Spleen (tissue), 11 donors: ENCODE data around the gene ODF2. TPM values are rescaled to one million over a fixed set of nuclear protein-coding genes. Genes with fewer than 3 reads are reported as not detected.

ENCODE experiments used
- DNase-seq: peaks from one replicate; pipeline ENCODE4 v3.0.0-alpha.2; 2020
- H3K27ac ChIP-seq, 8 donors: fragments of 200-600 bp; sonication (generic) in 7 of 8; 1 replicate in 4 of 8; 2 replicates in 4 of 8; pipeline versions ENCODE4 v1.5.0 to v1.8.0; 2016 to 2021; ENCODE audit warnings: inconsistent platforms in 4 of 8, mild to moderate bottlenecking in 4 of 8, moderate library complexity in 1 of 8
- H3K27me3 ChIP-seq, 7 donors: fragments of 200-600 bp; sonication (generic) in 6 of 7; replicated peaks in 1 of 7; 1 replicate in 4 of 7; 2 replicates in 3 of 7; pipeline versions ENCODE4 v1.5.0 to v1.8.0; 2016 to 2021; ENCODE audit warnings: inconsistent platforms in 3 of 7, mild to moderate bottlenecking in 1 of 7
- H3K36me3 ChIP-seq, 6 donors: fragments of 200-600 bp; sonication (generic) in 5 of 6; 1 replicate in 4 of 6; 2 replicates in 2 of 6; pipeline versions ENCODE4 v1.5.0 to v1.8.0; 2016 to 2021; ENCODE audit warnings: inconsistent platforms in 2 of 6
- H3K4me1 ChIP-seq, 6 donors: fragments of 200-600 bp; sonication (generic) in 5 of 6; 1 replicate in 3 of 6; 2 replicates in 3 of 6; pipeline versions ENCODE4 v1.5.0 to v1.8.0; 2016 to 2021; ENCODE audit warnings: inconsistent platforms in 3 of 6
- H3K4me3 ChIP-seq, 8 donors: fragments of 200-600 bp; sonication (generic) in 7 of 8; 1 replicate in 4 of 8; 2 replicates in 4 of 8; pipeline versions ENCODE4 v1.5.0 to v1.8.0; 2016 to 2021; ENCODE audit warnings: inconsistent platforms in 4 of 8, mild to moderate bottlenecking in 4 of 8, moderate library complexity in 2 of 8
- H3K9me3 ChIP-seq, 8 donors: fragments of 200-600 bp; sonication (generic) in 7 of 8; 1 replicate in 4 of 8; 2 replicates in 4 of 8; pipeline versions ENCODE4 v1.5.0 to v1.8.0; 2016 to 2021; ENCODE audit warnings: inconsistent platforms in 4 of 8
- POLR2A ChIP-seq, 3 donors: fragments of 450-650 bp; IDR thresholded peaks; one replicate each; pipeline ENCODE4 v1.5.1; 2017; ENCODE audit warnings: antibody characterized with exemption in 3 of 3, mild to moderate bottlenecking in 1 of 3
- POLR2AphosphoS5 ChIP-seq, 3 donors: sonication (generic); formaldehyde crosslinking; IDR thresholded peaks; one replicate each; pipeline ENCODE4 v1.5.1; 2017; ENCODE audit warnings: antibody characterized with exemption in 3 of 3
- WGBS, 5 donors: extraction: QIAGEN DNeasy Blood & Tissue Kit in 3 of 5; methylation state at CpG; one replicate each; pipeline versions ENCODE4 v1.1.5 to v1.1.7; 2013 to 2018; 5-methylcytosine and 5-hydroxymethylcytosine counted together
- intact Hi-C: fragments of 100-400 bp; cut with DNase I; formaldehyde crosslinking; loops from one replicate; pipeline ENCODE4 v1.15.0; 2023; ENCODE audit warnings: low total_unique reads
- polyA plus RNA-seq, 3 donors: library from polyadenylated mRNA; stranded (reverse); fragments of 200-250 nt; gene quantifications; one replicate each; pipeline ENCODE4 v1.2.1, GENCODE V29; 2013
- total RNA-seq, 7 donors: library from RNA; depleted of rRNA in 3 of 7; stranded (reverse); fragments of >200 nt in 3 of 7; fragmentation: NEBNext Ultra II Directional in 4 of 7; extraction: Animal tissue kit (Norgen Biotek cat#: 25700) in 4 of 7; gene quantifications; one replicate each; pipeline versions ENCODE4 v1.1.0 to v1.2.1, GENCODE V29; 2016 to 2021
- TF ChIP-seq, protein P1 (sequence below), 11 experiments: fragments of 200-600 bp in 7 of 11; fragments of 450-650 bp in 4 of 11; sonication (generic) in 4 of 11; IDR thresholded peaks in 8 of 11; conservative IDR thresholded peaks in 3 of 11; 1 replicate in 7 of 11; 2 replicates in 4 of 11; pipeline versions ENCODE4 v1.4.0 to v1.8.0; 2016 to 2021; ENCODE audit warnings: antibody characterized with exemption in 11 of 11, inconsistent platforms in 4 of 11, mild to moderate bottlenecking in 1 of 11
- donor health status: healthy with polysubstance abuse.
- donor health status: DM: no; HTN: no; CAD: no; lungs with moderate emphysema.
- donor health status: DM: no; HTN: no; CAD: no.
- donor health status: Bipolar disorder and iron deficiency.
- donor health status: healthy.
- donor health status: DM: no; HTN: no; CAD: no.
- donor health status: DM: yes; HTN: yes; CAD: no.

The ODF2 gene
- total and polyA plus RNA-seq, 10 donors, result 13.4 to 37.5 (median 26.6) TPM

DNA sequence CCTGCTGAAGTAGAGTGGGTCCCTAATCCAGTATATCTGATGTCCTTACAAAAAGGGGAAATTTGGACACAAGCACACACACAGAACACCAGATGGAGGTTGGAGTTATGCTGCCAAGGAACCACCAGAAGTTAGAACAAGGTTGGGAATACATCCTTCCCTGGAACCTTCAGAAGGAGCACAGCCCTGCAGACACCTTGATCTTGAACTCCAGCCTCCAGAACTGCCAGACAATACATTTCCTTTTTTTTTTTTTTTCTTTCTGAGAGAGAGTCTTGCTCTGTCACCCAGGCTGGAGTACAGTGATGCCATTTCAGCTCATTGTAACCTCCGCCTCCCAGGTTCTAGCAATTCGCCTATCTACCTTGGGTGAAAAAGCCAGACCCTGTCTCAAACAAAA lies 7.1 kb upstream of the ODF2 start:
- intact Hi-C loops, result no loop called here
- H3K4me1 ChIP-seq, result no peaks in the 10 kb centered on the region
- TF ChIP-seq, protein P1, sequence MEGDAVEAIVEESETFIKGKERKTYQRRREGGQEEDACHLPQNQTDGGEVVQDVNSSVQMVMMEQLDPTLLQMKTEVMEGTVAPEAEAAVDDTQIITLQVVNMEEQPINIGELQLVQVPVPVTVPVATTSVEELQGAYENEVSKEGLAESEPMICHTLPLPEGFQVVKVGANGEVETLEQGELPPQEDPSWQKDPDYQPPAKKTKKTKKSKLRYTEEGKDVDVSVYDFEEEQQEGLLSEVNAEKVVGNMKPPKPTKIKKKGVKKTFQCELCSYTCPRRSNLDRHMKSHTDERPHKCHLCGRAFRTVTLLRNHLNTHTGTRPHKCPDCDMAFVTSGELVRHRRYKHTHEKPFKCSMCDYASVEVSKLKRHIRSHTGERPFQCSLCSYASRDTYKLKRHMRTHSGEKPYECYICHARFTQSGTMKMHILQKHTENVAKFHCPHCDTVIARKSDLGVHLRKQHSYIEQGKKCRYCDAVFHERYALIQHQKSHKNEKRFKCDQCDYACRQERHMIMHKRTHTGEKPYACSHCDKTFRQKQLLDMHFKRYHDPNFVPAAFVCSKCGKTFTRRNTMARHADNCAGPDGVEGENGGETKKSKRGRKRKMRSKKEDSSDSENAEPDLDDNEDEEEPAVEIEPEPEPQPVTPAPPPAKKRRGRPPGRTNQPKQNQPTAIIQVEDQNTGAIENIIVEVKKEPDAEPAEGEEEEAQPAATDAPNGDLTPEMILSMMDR (IDR thresholded peaks at IDR 0.05 in 8 of 11, conservative IDR thresholded peaks at IDR 0.05 in 3 of 11), result no peak
- TF ChIP-seq POLR2A (IDR thresholded peaks at IDR 0.05), result no peak
- no peak for TF ChIP-seq POLR2AphosphoS5 (IDR thresholded peaks at IDR 0.05)
- DNase-seq, result no peak
- H3K9me3 ChIP-seq, result no peaks in the 10 kb centered on the region
- no peaks in the 10 kb centered on the region for H3K27me3 ChIP-seq
- 93 to 100% (median 96%) methylated on average over 2 of the region's 2 CpGs for WGBS, 5 donors
- H3K27ac ChIP-seq, result no peak overlapping the region
- no peak overlapping the region for H3K4me3 ChIP-seq
- no peaks in the 10 kb centered on the region for H3K36me3 ChIP-seq

DNA sequence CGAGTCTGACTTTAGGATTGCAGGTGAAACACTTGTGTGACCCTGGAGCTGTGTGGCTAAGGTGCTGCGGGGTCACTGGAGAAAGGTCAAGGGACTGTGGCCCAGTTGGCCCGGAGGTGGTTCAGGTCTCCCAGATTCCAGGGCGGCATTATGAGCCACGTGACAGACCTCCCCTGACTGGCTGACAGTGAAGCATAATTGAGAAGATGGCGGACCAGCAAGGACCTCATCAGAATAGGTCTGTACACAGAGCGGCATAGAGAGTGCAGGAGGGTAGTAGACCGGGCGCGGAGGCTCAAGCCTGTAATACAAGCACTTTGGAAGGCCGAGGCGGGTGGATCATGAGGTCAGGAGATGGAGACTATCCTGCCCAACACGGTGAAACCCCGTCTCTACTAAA lies 815 bp upstream of the ODF2 start:
- DNase-seq, result no peak
- no peaks in the 10 kb centered on the region for H3K9me3 ChIP-seq
- H3K27me3 ChIP-seq, result no peaks in the 10 kb centered on the region
- intact Hi-C loops, result no loop called here
- TF ChIP-seq POLR2A (IDR thresholded peaks at IDR 0.05) (no peak), POLR2AphosphoS5 (IDR thresholded peaks at IDR 0.05) (no peak)
- TF ChIP-seq, protein P1 (IDR thresholded peaks at IDR 0.05 in 8 of 11, conservative IDR thresholded peaks at IDR 0.05 in 3 of 11), result no peak
- peaks cover 0 to 10% (median 4%) of the 10 kb centered on the region in 6 donors for H3K36me3 ChIP-seq
- H3K27ac ChIP-seq, result no peak overlapping the region
- peaks cover 5 to 24% (median 17%) of the 10 kb centered on the region in 6 donors for H3K4me1 ChIP-seq
- WGBS, 5 donors, result 85 to 92% (median 89%) methylated on average over 14 of the region's 14 CpGs
- no peak overlapping the region for H3K4me3 ChIP-seq

DNA sequence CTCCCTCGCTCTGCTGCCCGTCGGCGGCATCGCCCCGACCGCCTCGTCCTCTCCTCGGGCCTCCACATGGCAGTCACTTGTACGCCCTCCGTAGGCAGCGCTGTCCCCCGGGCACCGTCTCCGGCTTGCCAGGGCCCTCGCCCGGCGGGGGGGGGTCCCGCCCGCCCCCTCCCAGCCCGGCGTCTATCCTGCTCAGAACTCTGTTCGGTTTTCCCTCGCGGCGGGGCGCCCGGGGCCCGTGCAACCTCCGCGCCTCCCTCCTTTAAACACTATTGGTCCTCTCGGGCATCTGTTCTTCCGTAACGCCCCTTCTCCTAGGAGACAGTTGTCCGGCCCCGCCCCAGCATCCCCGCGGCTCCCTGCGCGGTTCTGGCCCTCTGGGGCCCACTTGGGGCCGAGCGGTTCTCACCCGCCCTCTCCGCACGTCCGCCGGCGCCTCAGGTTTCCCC lies 831 bp downstream of the ODF2 start:
- intact Hi-C loops, result no loop called here
- peaks cover 5 to 24% (median 17%) of the 10 kb centered on the region in 6 donors for H3K4me1 ChIP-seq
- peak overlapping the region; percentile 74 to 99 (median 92) for H3K4me3 ChIP-seq
- no peaks in the 10 kb centered on the region for H3K9me3 ChIP-seq
- TF ChIP-seq POLR2AphosphoS5 (IDR thresholded peaks at IDR 0.05) (peak in 2 of 3 donors; percentile 22 to 30), POLR2A (IDR thresholded peaks at IDR 0.05) (no peak)
- TF ChIP-seq, protein P1 (IDR thresholded peaks at IDR 0.05 in 8 of 11, conservative IDR thresholded peaks at IDR 0.05 in 3 of 11), result peak in 1 of 11 experiments; percentile 6
- peaks cover 0 to 26% (median 21%) of the 10 kb centered on the region in 6 donors for H3K36me3 ChIP-seq
- H3K27ac ChIP-seq, result peak overlapping the region; percentile 82 to 95 (median 93)
- no peaks in the 10 kb centered on the region for H3K27me3 ChIP-seq
- 0 to 1% (median 0%) methylated on average over 29 to 48 of the region's 48 CpGs for WGBS, 5 donors
- DNase-seq, result peak; percentile 92

DNA sequence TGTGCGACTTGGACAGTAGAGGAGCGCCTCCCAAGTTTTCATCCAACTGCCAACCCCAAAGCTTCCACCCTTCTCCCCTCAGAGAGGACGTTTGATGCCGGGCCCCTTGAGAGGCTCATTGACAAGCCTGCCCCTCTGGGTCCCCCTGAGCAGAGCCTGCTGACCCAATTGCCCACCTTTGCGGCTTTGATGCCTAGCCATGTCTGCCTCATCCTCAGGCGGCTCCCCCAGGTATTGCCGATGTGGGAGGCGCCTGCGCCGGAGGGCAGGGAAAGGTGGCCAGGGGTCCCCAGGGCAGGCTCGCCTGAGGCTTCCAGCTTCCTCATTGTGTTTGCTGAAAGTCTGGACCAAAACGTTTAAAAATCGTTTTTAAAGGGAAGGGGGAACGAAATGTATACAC lies 1.4 kb downstream of the ODF2 start:
- Histone ChIP-seq H3K4me1 (peaks cover 5 to 24% (median 17%) of the 10 kb centered on the region in 6 donors), H3K36me3 (peaks cover 0 to 32% (median 26%) of the 10 kb centered on the region in 6 donors), H3K27ac (peak overlapping the region in 3 of 8 donors; percentile 94 to 95 (median 95)), H3K9me3 (no peaks in the 10 kb centered on the region), H3K27me3 (no peaks in the 10 kb centered on the region), H3K4me3 (peak overlapping the region in 7 of 8 donors; percentile 74 to 99 (median 93))
- WGBS, 5 donors, result 42 to 50% (median 45%) methylated on average over 14 of the region's 14 CpGs
- TF ChIP-seq POLR2AphosphoS5 (IDR thresholded peaks at IDR 0.05) (no peak), POLR2A (IDR thresholded peaks at IDR 0.05) (no peak)
- TF ChIP-seq, protein P1 (IDR thresholded peaks at IDR 0.05 in 8 of 11, conservative IDR thresholded peaks at IDR 0.05 in 3 of 11), result no peak
- intact Hi-C loops, result no loop called here
- peak; percentile 76 for DNase-seq
